K562 (cell line): ENCODE data around the gene ASPG. TPM values are rescaled to one million over a fixed set of nuclear protein-coding genes. Genes with fewer than 3 reads are reported as not detected.

ENCODE experiments used
- ATAC-seq: fragments of 200-7000 bp; cut with Tn5 transposase; 3 replicates; pipeline ENCODE4 v1.9.1; 2020; ENCODE audit warnings: moderate library complexity
- BruUV-seq: library from RNA; stranded (reverse); fragments of 400-500 nt; replicated peaks from 2 replicates; lab custom pipeline; 2021; lab: Mats Ljungman, UMichigan
- CTCF ChIA-PET: fragments of 300-600 bp; formaldehyde crosslinking; extraction: SDS; loops from one replicate; lab custom pipeline; 2021; ENCODE audit warnings: low intra/inter-chr PET ratio; lab: Yijun Ruan, JAX
- POLR2A ChIA-PET: fragments of 300-600, 350-650 bp; sonication (Branson Sonifier 250); formaldehyde crosslinking; extraction: SDS; loops from one replicate; lab custom pipeline; 2021; ENCODE audit warnings: antibody characterized with exemption, inconsistent platforms; lab: Yijun Ruan, JAX
- DNase-seq, 4 experiments: peaks; one replicate each; pipeline versions ENCODE4 v3.0.0 to v3.0.0-alpha.2; 2011 to 2018; ENCODE audit warnings: low spot score in 3 of 4, mixed read lengths in 3 of 4; ENCODE audit errors: extremely low read depth in 1 of 4
- FAIRE-seq: peaks from 2 replicates; lab custom pipeline; 2011; peaks lifted over from hg19 to GRCh38; lab: Jason Lieb, UNC
- H2AFZ ChIP-seq: 2 replicates; pipeline ENCODE4 v1.6.0; 2011; ENCODE audit warnings: low read depth, low read length, control low read depth, inconsistent platforms
- H3K27ac ChIP-seq: fragments of 200-600 bp; 3 replicates; pipeline ENCODE4 v1.8.0; 2011; ENCODE audit warnings: low read depth, mild to moderate bottlenecking, control low read depth, inconsistent platforms, low read length, moderate library complexity, mixed read lengths; ENCODE audit errors: extremely low read depth
- H3K27me3 ChIP-seq, 2 experiments: fragments of 300-600 bp in 1 of 2; 2 replicates in 1 of 2; 3 replicates in 1 of 2; pipeline versions ENCODE4 v1.6.0 to v1.8.0; 2011; ENCODE audit warnings: inconsistent platforms in 2 of 2, low read length in 2 of 2, mild to moderate bottlenecking in 1 of 2, mixed read lengths in 1 of 2, moderate library complexity in 1 of 2; ENCODE audit not compliant: control insufficient read depth in 2 of 2, insufficient read depth in 2 of 2
- H3K36me3 ChIP-seq: fragments of 300-600 bp; 3 replicates; pipeline ENCODE4 v1.8.0; 2011; ENCODE audit warnings: mild to moderate bottlenecking, low read length, inconsistent platforms; ENCODE audit not compliant: control insufficient read depth, insufficient read depth
- H3K4me1 ChIP-seq, 2 experiments: fragments of 200-600 bp in 1 of 2; replicated peaks in 1 of 2; 2 replicates in 1 of 2; 3 replicates in 1 of 2; pipeline versions ENCODE4 v1.5.1 to v1.8.0; 2011; ENCODE audit warnings: inconsistent platforms in 2 of 2, low read length in 2 of 2, mild to moderate bottlenecking in 1 of 2, mixed read lengths in 1 of 2, moderate library complexity in 1 of 2; ENCODE audit not compliant: control insufficient read depth in 2 of 2, insufficient read depth in 2 of 2
- H3K4me2 ChIP-seq: 2 replicates; pipeline ENCODE4 v1.6.1; 2011; ENCODE audit warnings: low read length, control low read depth, inconsistent platforms, mixed read lengths; ENCODE audit not compliant: insufficient read depth
- H3K4me3 ChIP-seq: fragments of 200-600 bp; sonication (generic), shearing (Covaris generic); 2 replicates; pipeline ENCODE4 v1.5.1; 2016; ENCODE audit warnings: control low read depth, inconsistent platforms
- H3K79me2 ChIP-seq: fragments of 200-600 bp; 3 replicates; pipeline ENCODE4 v1.8.0; 2011; ENCODE audit warnings: low read length, inconsistent platforms; ENCODE audit not compliant: control insufficient read depth, insufficient read depth
- H3K9ac ChIP-seq, 2 experiments: 2 replicates each; pipeline versions ENCODE4 v1.6.0 to v1.6.1; 2011; ENCODE audit warnings: low read depth in 2 of 2, low read length in 2 of 2, control low read depth in 1 of 2, inconsistent platforms in 1 of 2, mild to moderate bottlenecking in 1 of 2, mixed read lengths in 1 of 2; ENCODE audit not compliant: insufficient read depth in 1 of 2
- H3K9me1 ChIP-seq: one replicate; pipeline ENCODE4 v1.6.0; 2011; ENCODE audit warnings: inconsistent platforms, mild to moderate bottlenecking, low read length, moderate library complexity; ENCODE audit not compliant: control insufficient read depth, insufficient read depth
- H3K9me3 ChIP-seq: replicated peaks from 2 replicates; pipeline ENCODE4 v1.5.1; 2011; ENCODE audit warnings: low read depth, low read length, inconsistent platforms; ENCODE audit not compliant: control insufficient read depth, insufficient read depth
- H4K20me1 ChIP-seq: replicated peaks from 2 replicates; pipeline ENCODE4 v1.6.1; 2011; ENCODE audit warnings: low read length, inconsistent platforms, mixed read lengths; ENCODE audit not compliant: control insufficient read depth, insufficient read depth
- BCL6 ChIP-seq: fragments of 250-450 bp; sonication (Bioruptor Pico); IDR thresholded peaks from 2 replicates; pipeline ENCODE4 v1.4.0; 2020
- CHAMP1 ChIP-seq: fragments of 450-650 bp; IDR thresholded peaks from 2 replicates; pipeline ENCODE4 v1.6.1; 2016; ENCODE audit warnings: mild to moderate bottlenecking
- E2F8 ChIP-seq: fragments of 450-650 bp; IDR thresholded peaks from 2 replicates; pipeline ENCODE4 v1.7.1; 2018; ENCODE audit warnings: mild to moderate bottlenecking, low read depth; ENCODE audit not compliant: partially characterized antibody
- GTF2E2 ChIP-seq: fragments of 200-800 bp; sonication (Bioruptor generic); IDR thresholded peaks from 2 replicates; pipeline ENCODE4 v1.6.1; 2016; ENCODE audit warnings: missing genetic modification characterization, missing compliant biosample characterization
- PHF8 ChIP-seq: fragments of 200-600 bp; sonication (generic); IDR thresholded peaks from 2 replicates; pipeline ENCODE4 v1.6.1; 2012; ENCODE audit warnings: mixed run types, mild to moderate bottlenecking, inconsistent platforms, low read length, moderate library complexity, borderline replicate concordance
- SMAD3 ChIP-seq: fragments of 450-650 bp; formaldehyde crosslinking; conservative IDR thresholded peaks from 2 replicates; pipeline ENCODE4 v1.4.0; 2020; ENCODE audit warnings: mild to moderate bottlenecking
- ZNF217 ChIP-seq: sonication (generic); formaldehyde crosslinking; IDR thresholded peaks from 2 replicates; pipeline ENCODE4 v1.8.0; 2022; ENCODE audit warnings: mild to moderate bottlenecking, missing genetic modification reagents
- ZNF655 ChIP-seq: fragments of 250-450 bp; sonication (Bioruptor Pico); IDR thresholded peaks from 2 replicates; pipeline ENCODE4 v1.5.0; 2021
- ZZZ3 ChIP-seq: fragments of 450-650 bp; IDR thresholded peaks from 2 replicates; pipeline ENCODE4 v1.6.1; 2016; ENCODE audit warnings: antibody characterized with exemption, mild to moderate bottlenecking, moderate library complexity
- WGBS: fragments of 100-300 bp; shearing (Covaris generic); methylation state at CpG from one replicate; pipeline ENCODE4 v1.1.6; 2016; ENCODE audit warnings: low coverage, mixed read lengths; ENCODE audit not compliant: insufficient coverage; ENCODE audit errors: missing lambda C conversion rate; 5-methylcytosine and 5-hydroxymethylcytosine counted together
- in situ Hi-C: fragments of 300-500 bp; cut with MboI; formaldehyde crosslinking; loops from 4 replicates; pipeline ENCODE4 v1.15.0; 2018; ENCODE audit warnings: inconsistent platforms, mixed read lengths
- intact Hi-C: fragments of 100-400 bp; cut with micrococcal nuclease; formaldehyde crosslinking; loops from 2 replicates; pipeline ENCODE4 v1.14.2; 2022
- polyA plus RNA-seq, 8 experiments: library from polyadenylated mRNA; depleted of rRNA in 4 of 8; stranded (reverse) in 5 of 8; unstranded in 3 of 8; fragments of >200 nt; fragmentation: Nextera tagmentation in 2 of 8; fragmentation: Illumina TruSeq in 1 of 8; extraction: Ambion mirVana in 2 of 8; extraction: Trizol in 1 of 8; gene quantifications; 2 replicates each; pipeline versions ENCODE4 v1.2.1 to v1.2.3, GENCODE V29; 2011 to 2014; ENCODE audit warnings: inconsistent platforms in 1 of 8, missing spikeins in 1 of 8
- total RNA-seq, 7 experiments: library from RNA; depleted of rRNA in 6 of 7; stranded (reverse); fragments of >200 nt in 6 of 7; fragmentation: Illumina TruSeq in 2 of 7; extraction: Trizol in 2 of 7; gene quantifications; 2 replicates each; pipeline versions ENCODE4 v1.2.1 to v1.2.3, GENCODE V29; 2011 to 2021; ENCODE audit warnings: low replicate concordance in 1 of 7

Gene ASPG
- total and polyA plus RNA-seq, 9 of the 15 experiments (the other 6 are each of a cell fraction or from before 2014, with no cell fraction given) = 0.18 TPM; not detected in 8

GRCh38 chr14:104163541-104163940, 78.0 kb downstream of the ASPG start:
- Histone ChIP-seq H3K27me3 (peaks cover 0 to 6% of the 10 kb centered on the region in 2 experiments; a peak in 2 of 5 replicates), H2AFZ (no peak overlapping the region), H3K36me3 (no peaks in the 10 kb centered on the region), H3K27ac (no peak overlapping the region), H3K9ac (no peak overlapping the region), H3K9me1 (no peaks in the 10 kb centered on the region), H3K4me2 (no peak overlapping the region), H3K4me1 (peaks cover 1 to 26% of the 10 kb centered on the region in 2 experiments; a peak in 3 of 5 replicates), H3K79me2 (no peaks in the 10 kb centered on the region)
- FAIRE-seq (no peak), ATAC-seq (no peak), DNase-seq (no peak)
- in situ Hi-C loops (no loop called here), intact Hi-C loops (no loop called here)
- POLR2A ChIA-PET = no interaction called here
- no TSS peak for BruUV-seq
- CTCF ChIA-PET = no interaction called here
- TF ChIP-seq ZZZ3 (no peak), BCL6 (CRISPR knock-in tag) (no peak), ZNF217 (CRISPR knock-in tag) (no peak), CHAMP1 (no peak), E2F8 (no peak), PHF8 (no peak), ZNF655 (CRISPR knock-in tag) (no peak), SMAD3 (CRISPR knock-in tag) (no peak), GTF2E2 (tag) (no peak)
- TF ChIP-seq, all 486 proteins: peak for 0
- 19% methylated on average over 9 of the region's 21 CpGs for WGBS
- Histone ChIP-seq H4K20me1 (peaks cover 5% of the 10 kb centered on the region), H3K9me3 (no peaks in the 10 kb centered on the region), H3K4me3 (no peak overlapping the region)
